GM11168 (cell line): ENCODE measurements around the gene DEGS2.

Experiments used
- in situ Hi-C: fragments of 300-500 bp; cut with MboI; formaldehyde crosslinking; loops from one replicate; pipeline ENCODE4 v1.12.0; 2022; ENCODE audit warnings: low sequenced_read_pairs; ENCODE audit not compliant: unreplicated experiment

Gene DEGS2

DNA sequence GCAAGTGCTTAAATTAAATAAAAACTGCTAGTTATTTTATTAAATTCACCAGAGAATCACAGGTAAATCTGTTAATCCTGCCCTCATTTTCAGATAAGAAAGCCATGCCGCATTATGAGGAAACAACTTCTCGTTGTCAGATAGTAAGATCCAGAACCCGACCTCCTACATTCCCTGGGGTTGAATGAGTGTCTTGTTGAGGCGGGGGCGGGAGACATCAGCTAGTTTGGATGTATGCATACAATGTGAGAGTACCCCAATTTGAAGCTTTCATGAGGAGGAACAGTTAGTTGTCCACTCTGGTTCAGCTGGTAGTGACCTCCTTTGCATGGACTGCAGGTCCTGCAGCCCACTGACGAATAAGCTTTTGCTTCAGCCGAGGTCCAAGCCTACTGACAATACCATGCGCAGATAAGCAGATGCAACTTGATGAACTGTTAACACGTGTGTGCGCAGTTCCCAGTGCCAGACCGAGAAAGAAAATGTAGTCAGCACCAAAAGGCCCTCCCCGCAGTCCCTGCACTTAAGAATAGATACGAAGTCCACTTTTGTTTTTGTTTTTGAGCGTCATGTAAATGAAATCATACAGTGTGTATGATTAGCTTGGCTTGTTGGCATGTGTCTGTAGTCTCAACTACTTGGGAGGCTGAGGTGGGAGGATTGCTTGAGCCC, 59.3 kb downstream of the DEGS2 start:
- in situ Hi-C loops = no loop called here

DNA sequence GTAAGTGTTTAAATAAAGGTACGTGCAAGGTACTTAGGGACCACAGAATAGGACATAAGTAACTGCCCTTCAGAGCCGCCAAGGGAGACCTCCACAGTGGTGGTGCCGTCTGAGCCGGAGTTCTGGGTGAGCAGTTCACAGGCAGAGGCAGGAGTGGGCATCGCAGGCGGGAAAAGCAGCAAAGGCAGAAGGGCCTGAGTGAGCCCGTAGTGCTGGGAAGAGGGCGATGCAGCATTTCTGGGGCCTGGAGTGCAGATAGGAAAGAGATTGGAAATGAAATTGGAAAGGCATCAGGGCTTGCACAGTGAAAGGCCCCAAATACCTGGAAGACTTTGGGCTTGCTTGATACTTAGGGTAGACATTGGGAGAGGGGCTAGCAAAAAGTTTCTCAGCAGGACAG, 61.3 kb downstream of the DEGS2 start:
- in situ Hi-C loops = no loop called here

DNA sequence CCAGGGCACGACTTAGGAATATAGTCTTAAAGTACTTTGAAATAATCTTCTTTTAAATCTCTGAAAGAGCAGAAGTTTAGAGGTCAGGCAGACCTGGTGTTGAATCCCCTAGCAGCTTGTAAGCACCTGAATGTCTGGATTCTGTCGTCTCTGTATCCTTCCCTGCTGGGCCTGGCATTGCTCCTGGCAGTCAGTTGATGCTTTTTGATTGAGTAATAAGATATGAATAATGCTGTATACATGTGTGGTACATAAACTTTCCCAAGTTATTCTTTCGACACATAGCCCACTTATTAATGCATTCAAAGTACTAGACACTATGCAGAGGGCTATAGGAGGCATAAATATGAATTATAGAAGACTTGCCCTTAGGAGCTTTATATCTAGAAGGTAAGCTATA, 62.8 kb downstream of the DEGS2 start:
- in situ Hi-C loops = no loop called here
